ES-I3 (cell line): ENCODE data around the gene MUC16.

Source experiments
- H3K36me3 ChIP-seq: 2 replicates; pipeline ENCODE4 v1.6.1; 2013; ENCODE audit warnings: mild to moderate bottlenecking, low read length, control low read depth, moderate library complexity; ENCODE audit not compliant: insufficient read depth
- H3K4me1 ChIP-seq: 2 replicates; pipeline ENCODE4 v1.6.1; 2013; ENCODE audit warnings: mild to moderate bottlenecking, control low read depth, low read length; ENCODE audit not compliant: insufficient read depth
- H3K9ac ChIP-seq: 2 replicates; pipeline ENCODE4 v1.6.1; 2013; ENCODE audit warnings: low read depth, mild to moderate bottlenecking, low read length, moderate library complexity
- H3K9me3 ChIP-seq: 2 replicates; pipeline ENCODE4 v1.6.1; 2013; ENCODE audit warnings: mild to moderate bottlenecking, low read length, moderate library complexity; ENCODE audit not compliant: control insufficient read depth, insufficient read depth

The MUC16 gene

DNA sequence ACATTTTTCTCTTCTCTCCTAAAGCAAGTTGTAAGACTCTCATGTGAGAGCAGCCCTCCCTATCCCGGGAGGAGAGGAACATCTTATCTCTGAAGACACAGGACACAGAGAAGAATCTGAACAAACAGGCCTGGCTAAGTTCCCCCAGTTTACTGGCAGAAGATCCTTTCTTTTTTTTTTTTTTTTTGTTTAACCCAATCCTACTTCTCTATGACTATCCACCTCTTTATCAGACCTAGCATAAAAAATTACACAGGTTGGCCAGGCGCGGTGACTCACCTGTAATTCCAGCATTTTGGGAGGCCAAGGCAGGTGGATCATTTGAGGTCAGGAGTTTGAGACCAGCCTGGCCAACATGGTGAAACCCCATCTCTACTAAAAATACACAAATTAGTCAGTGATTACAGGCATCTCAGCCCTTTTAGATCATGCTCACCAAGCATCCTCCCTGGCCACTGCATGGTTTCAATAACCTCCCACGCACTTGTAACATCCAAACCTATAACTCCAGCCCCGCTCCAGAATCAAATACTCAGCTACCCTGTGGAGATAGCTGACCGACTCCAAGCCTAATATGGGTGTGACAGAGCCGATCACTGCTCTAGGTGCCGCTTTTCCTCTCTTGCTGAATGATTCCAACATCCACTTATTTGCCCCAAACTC lies 27.3 kb upstream of the MUC16 start:
- H3K36me3 ChIP-seq = no peaks in the 10 kb centered on the region
- H3K9me3 ChIP-seq = no peaks in the 10 kb centered on the region
- H3K9ac ChIP-seq = no peak overlapping the region
- peaks cover 8% of the 10 kb centered on the region; the same call in 1 of the 2 replicates for H3K4me1 ChIP-seq

DNA sequence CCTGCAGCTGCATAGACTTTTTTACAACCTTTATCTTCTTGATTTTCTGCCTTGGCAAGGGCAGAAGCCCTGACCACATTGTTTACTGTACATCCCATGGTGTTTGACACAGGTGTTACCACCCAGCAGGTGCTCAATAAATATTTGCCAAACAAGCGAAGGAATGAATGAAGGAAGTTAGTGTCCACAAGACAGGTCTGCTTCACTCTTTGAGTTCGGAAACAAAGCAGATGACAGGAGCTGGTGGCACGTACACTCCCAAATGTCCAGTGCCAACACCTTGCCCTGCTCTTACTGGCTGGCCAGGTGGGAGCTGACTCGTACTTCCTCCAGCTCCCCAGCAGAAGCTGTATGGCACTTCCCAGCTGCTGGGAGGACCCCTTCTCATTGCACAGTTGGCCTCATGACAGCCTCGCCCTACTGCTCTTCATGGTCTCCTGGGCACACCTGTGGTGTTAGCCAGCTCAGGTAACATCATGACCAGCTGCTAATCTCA lies 22.0 kb upstream of the MUC16 start:
- H3K36me3 ChIP-seq = no peaks in the 10 kb centered on the region
- H3K9ac ChIP-seq = no peak overlapping the region
- no peaks in the 10 kb centered on the region for H3K4me1 ChIP-seq
- no peaks in the 10 kb centered on the region for H3K9me3 ChIP-seq

DNA sequence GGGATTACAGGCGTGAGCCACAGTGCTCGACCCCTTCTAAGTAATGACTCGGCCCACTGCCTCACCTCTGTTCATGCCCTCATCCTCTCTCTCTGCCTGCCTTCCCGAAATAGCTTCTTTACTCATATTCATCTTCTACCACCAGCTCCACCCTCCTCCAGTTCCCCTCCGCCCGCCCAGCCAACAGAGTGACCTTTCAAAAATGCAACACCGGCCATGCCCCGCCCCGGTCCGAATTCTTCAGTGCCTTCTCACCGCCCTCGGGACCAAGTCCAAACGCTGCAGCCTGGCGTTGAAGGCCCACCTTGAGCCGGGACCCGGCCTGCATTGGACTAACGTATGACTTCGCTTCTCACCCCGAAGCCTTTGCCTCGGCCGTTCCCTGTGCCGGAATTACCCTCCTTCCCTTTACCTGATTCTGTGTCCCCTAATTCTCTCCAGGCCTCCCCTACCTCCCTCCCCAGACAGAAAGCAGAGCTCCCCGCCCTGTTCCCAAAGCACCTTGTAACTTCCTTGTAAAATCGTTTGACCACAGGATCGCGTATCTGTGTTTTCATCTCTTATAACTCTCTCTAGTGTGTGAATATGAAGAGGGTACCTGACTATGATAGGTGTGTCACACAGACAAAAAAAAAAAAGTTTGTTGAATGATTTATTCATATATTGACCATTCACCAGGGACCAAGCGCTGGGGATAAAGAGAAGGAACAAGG lies 8.1 kb upstream of the MUC16 start:
- H3K9ac ChIP-seq = peak overlapping the region; percentile 19; the same call in 1 of the 2 replicates
- H3K9me3 ChIP-seq = no peaks in the 10 kb centered on the region
- no peaks in the 10 kb centered on the region for H3K4me1 ChIP-seq
- no peaks in the 10 kb centered on the region for H3K36me3 ChIP-seq

DNA sequence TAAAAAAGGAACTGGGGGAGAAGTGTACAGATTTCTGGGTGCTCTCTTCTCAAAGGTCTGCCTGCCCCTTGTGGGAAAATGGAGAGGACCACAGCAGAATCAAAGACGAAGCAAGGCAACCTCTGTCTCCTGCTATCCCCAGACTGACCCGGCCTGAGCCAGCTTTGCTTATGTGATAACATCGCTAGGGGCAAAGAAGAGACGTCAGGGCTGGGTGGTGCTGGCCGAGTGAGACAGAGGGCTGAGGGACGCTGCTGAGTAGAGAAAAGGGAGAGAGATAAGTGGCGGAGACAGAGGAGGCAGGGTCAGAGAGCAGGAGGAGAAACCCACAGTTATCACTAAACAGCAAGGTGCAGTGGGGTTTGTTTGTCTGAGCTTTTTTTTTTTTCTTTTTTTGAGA lies 4.6 kb upstream of the MUC16 start:
- no peaks in the 10 kb centered on the region for H3K36me3 ChIP-seq
- no peak overlapping the region for H3K9ac ChIP-seq
- H3K9me3 ChIP-seq = no peaks in the 10 kb centered on the region
- H3K4me1 ChIP-seq = peaks cover 3% of the 10 kb centered on the region; the same call in 1 of the 2 replicates

DNA sequence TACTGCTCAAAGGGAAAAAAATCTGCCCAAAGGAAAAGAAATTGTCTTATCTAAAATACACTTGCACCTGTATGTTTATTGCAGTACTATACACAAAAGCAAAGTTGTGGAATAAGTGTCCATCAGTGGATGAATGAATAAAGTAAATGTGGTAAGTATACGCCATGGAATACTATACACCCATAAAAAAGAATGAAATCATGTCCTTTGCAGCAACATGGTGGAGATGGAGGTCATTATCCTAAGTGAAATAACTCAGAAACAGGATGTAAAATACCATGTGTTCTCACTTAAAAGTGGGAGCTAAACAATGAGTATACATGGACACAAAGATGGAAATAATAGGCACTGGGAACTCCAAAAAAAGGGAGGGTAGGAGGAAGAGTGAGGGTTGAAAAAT lies 3.8 kb upstream of the MUC16 start:
- Histone ChIP-seq H3K9me3 (no peaks in the 10 kb centered on the region), H3K9ac (no peak overlapping the region), H3K4me1 (peaks cover 11% of the 10 kb centered on the region), H3K36me3 (no peaks in the 10 kb centered on the region)

DNA sequence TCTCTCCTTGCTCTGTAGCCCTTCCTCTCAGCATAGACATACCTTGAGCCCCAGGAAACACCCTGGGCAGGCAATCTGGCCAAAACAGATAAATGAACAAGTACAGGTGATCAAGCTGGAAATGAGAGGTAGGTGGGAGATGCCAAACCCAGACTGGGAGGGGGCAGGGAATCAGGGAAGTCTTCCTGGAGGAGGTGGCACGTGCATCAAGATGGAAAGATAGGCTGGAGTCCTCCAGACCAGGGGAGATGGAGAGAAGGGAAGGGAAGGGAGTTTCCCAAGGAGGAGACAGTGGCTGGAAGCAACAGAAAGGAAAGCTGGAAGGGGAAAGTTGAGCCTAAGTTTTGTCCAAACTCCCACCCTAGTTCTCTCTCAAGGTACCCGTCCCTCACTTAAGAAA lies 1.7 kb upstream of the MUC16 start:
- no peak overlapping the region for H3K9ac ChIP-seq
- no peaks in the 10 kb centered on the region for H3K36me3 ChIP-seq
- peaks cover 12% of the 10 kb centered on the region for H3K4me1 ChIP-seq
- H3K9me3 ChIP-seq = no peaks in the 10 kb centered on the region

DNA sequence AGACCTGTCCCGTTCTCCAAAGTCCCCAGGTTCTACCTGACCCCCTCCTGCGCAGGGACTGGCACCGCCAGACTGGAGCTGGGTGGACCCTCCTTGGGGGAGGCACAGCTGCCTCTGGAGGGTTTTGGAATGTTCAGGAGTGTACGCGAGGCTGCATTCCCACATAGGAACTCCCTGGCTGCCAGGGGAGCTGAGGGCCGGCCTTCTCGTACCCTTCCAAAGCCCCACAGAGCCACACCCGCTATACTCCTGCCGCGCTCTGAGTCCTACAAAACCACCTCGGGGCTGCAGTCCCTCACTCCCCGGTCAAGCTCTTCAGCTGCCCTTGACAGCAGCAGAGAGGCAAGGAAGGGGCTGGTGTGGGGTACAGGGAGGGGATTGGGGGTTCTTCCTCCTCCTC lies 484 bp upstream of the MUC16 start:
- no peak overlapping the region for H3K9ac ChIP-seq
- H3K9me3 ChIP-seq = no peaks in the 10 kb centered on the region
- H3K36me3 ChIP-seq = no peaks in the 10 kb centered on the region
- peaks cover 12% of the 10 kb centered on the region for H3K4me1 ChIP-seq

DNA sequence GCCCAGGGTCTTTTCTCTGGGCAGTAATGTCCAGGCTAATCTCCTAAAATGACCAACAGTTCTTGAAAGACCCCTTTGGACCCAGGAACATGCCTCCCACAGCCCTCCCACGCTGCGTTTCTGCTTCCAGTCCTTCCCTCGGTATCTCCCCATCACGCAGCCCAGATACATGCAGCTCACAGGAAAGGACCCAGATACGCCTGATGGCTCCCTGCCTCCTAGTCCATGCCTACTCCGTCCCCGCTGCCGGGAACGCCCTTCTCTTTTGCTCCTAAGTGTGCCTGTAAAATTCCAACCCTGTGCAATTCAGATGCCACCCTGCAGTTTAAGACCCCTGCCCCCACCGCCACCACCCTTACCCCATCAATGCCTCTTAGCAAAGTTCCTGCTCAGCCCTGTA lies 778 bp downstream of the MUC16 start:
- H3K36me3 ChIP-seq = no peaks in the 10 kb centered on the region
- H3K9ac ChIP-seq = no peak overlapping the region
- peaks cover 12% of the 10 kb centered on the region for H3K4me1 ChIP-seq
- no peaks in the 10 kb centered on the region for H3K9me3 ChIP-seq

DNA sequence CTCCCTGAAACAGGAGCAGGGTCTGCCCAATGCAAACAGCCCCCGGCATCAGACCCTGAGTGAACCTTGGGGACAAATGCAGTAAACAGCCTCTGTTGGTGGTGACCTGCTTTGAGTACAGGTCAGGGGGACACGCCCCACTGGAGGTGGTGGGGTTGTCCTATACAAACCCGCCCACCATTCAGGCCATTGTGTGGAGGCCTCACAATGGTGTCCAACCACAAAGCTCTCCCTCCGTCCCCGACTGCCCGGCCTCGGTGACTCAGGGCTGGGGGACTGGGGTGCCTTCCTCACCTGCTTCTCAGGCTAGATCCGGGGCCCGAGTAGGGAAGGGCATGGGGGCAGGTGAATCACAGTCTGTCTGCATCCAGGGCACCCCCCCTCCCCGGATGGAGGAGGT lies 1.5 kb downstream of the MUC16 start:
- Histone ChIP-seq H3K9me3 (no peaks in the 10 kb centered on the region), H3K9ac (no peak overlapping the region), H3K36me3 (no peaks in the 10 kb centered on the region), H3K4me1 (peaks cover 12% of the 10 kb centered on the region)

DNA sequence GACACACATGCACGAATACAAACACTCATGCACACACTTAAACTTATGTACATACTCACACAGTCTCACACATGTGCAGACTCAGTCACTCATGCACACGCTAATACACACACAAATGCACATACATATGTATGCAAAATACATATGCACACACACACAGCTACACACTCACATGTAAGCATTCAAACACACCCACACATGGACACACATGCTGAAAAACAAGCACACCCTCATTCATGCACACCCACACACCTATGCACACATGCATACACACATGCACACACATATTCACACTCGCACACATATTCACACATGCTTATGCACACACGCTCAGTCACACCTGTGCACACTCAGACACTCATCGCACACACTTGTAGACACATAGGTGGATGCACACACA lies 9.3 kb downstream of the MUC16 start:
- no peaks in the 10 kb centered on the region for H3K4me1 ChIP-seq
- no peaks in the 10 kb centered on the region for H3K9me3 ChIP-seq
- H3K9ac ChIP-seq = no peak overlapping the region
- no peaks in the 10 kb centered on the region for H3K36me3 ChIP-seq

DNA sequence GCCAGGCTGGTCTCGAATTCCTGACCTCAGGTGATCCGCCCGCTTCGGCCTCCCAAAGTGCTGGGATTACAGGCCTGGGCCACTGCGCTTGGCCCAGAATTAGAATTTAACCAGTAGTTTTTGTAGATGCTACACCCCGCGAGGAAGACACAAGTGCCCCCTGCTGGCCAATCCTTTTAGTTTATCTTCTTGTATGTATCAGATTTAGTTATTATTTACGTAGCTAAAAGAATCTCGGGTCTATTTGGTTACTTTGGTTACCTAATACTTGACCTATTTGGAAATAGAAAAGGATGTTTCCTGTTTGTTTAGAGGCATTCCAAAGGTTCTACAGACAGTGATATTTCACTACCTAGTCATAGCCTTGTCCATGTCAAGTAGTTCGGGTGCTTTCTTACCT lies 22.0 kb downstream of the MUC16 start:
- Histone ChIP-seq H3K9ac (no peak overlapping the region), H3K9me3 (no peaks in the 10 kb centered on the region), H3K4me1 (no peaks in the 10 kb centered on the region), H3K36me3 (no peaks in the 10 kb centered on the region)

DNA sequence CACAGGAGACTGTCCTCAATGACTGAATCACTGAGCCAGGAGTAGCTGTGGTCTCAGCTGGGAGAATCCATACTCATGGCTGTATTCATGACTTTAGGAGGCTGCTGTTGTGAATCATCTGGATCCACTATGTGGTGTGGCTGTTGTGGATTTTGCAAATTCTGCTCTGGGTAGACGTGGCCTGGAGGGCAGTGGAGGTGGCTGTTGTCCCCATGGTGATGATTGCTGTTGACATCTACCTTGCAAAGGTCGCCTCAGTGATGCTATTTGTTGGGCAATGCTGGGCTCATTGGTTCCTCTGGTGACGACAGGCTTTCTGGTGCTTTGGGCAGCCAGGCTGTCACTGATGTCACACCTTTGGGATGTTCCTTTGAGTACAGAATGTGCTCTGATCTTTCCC lies 23.9 kb downstream of the MUC16 start:
- H3K9me3 ChIP-seq = no peaks in the 10 kb centered on the region
- no peaks in the 10 kb centered on the region for H3K4me1 ChIP-seq
- no peaks in the 10 kb centered on the region for H3K36me3 ChIP-seq
- no peak overlapping the region for H3K9ac ChIP-seq

DNA sequence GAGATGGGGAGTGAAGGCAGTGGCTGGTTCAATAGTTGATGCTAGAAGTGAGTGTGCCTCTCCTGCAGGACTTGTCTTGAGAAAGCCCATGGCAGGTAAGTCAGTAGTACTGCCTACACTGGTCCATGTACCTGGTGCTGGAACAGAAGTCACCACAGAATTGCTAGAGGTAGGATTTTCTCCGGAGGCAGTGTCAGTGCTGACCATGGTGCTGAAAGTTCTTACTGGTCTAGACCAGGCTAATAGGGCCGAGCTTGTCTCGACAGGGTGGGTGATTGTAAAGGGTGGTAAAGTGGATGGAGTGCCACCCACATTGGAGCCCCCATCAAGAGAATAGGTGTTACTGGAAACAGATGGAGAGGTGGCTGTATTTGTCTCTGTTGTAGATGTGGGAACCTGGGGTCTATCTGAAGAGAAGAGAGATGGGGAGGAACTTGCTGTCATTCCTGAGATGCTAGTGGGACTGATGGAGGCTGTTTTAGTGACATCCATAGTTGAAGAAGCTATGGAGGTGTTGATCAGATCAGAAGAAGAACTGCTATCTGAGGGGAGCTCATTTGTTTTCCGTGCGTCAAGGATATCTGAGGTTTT lies 36.6 kb downstream of the MUC16 start:
- Histone ChIP-seq H3K4me1 (no peaks in the 10 kb centered on the region), H3K9me3 (no peaks in the 10 kb centered on the region), H3K36me3 (no peaks in the 10 kb centered on the region), H3K9ac (no peak overlapping the region)

DNA sequence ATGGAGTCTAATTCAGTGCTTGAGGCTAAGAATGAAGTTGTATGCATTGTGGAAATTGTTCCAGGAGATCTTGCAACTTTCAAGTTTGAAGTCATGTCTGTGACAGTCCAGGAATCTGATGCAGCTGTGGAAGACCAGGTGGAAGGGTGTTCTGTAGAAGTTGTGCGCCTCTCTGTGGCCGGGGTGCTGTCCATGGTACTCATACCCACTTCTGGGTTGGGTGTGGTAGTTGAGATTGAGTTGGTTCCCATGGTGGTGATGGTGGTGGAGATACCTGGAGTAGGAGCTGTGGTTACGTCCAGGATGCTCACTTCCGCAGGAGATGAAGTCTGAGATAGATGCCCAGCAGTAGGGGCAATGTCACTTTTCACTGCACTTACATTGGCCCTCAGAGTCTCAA lies 44.3 kb downstream of the MUC16 start:
- Histone ChIP-seq H3K9me3 (no peaks in the 10 kb centered on the region), H3K36me3 (no peaks in the 10 kb centered on the region), H3K9ac (no peak overlapping the region), H3K4me1 (no peaks in the 10 kb centered on the region)
